GM18505 (cell line): ENCODE results near the gene MCUR1.
"Not testable (repeated sequence)": the region's sequence is repeated elsewhere in the genome, so short reads cannot be mapped to it uniquely, and the experiment has no call there.

Source experiments
- ATAC-seq: cut with Tn5 transposase; IDR thresholded peaks from one replicate; pipeline ENCODE4 v1.9.1; 2021; ENCODE audit not compliant: unreplicated experiment
- POLR2A ChIP-seq: IDR thresholded peaks from 4 replicates; pipeline ENCODE4 v1.6.1; 2011; ENCODE audit warnings: borderline replicate concordance; ENCODE audit not compliant: insufficient read depth, insufficient read length; ENCODE audit errors: extremely low read depth

The MCUR1 gene

GRCh38 chr6:13814176-13814937 lies at the start of gene MCUR1:
MCUR1 (minus strand) TSS chr6:13814557; CDS start chr6:13814429, 128 bp downstream.
- peak; percentile 82 for ATAC-seq
- TF ChIP-seq POLR2A, result peak; percentile 92

- TF ChIP-seq POLR2A, result no peak
- no peak for ATAC-seq
These were observed 49.4 kb upstream of the MCUR1 start for GRCh38 chr6:13863699-13864155.

GRCh38 chr6:13860556-13861185 lies 46.3 kb upstream of the MCUR1 start:
- not testable (repeated sequence) for ATAC-seq

- TF ChIP-seq POLR2A, result no peak
These were observed 45.7 kb upstream of the MCUR1 start for GRCh38 chr6:13859871-13860555.

GRCh38 chr6:13854716-13855250 lies 40.4 kb upstream of the MCUR1 start:
- no peak for ATAC-seq
- TF ChIP-seq POLR2A, result no peak

More at GRCh38 chr6:13859871-13860555, 45.7 kb upstream of the MCUR1 start:
- no peak for ATAC-seq

- TF ChIP-seq POLR2A, result no peak
- ATAC-seq, result no peak
These were observed 39.5 kb upstream of the MCUR1 start for GRCh38 chr6:13853871-13854270.

GRCh38 chr6:13851803-13852202 lies 37.4 kb upstream of the MCUR1 start:
- ATAC-seq, result no peak
- no peak for TF ChIP-seq POLR2A

- no peak for TF ChIP-seq POLR2A
- no peak for ATAC-seq
These were observed 37.0 kb upstream of the MCUR1 start for GRCh38 chr6:13851330-13851729.

- ATAC-seq, result not testable (repeated sequence)
These were observed 36.3 kb upstream of the MCUR1 start for GRCh38 chr6:13850690-13851089.

GRCh38 chr6:13848522-13849150 lies 34.3 kb upstream of the MCUR1 start:
- TF ChIP-seq POLR2A, result no peak
- no peak for ATAC-seq

- no peak for TF ChIP-seq POLR2A
These were observed 33.1 kb upstream of the MCUR1 start for GRCh38 chr6:13847326-13848050.

GRCh38 chr6:13846841-13847240 lies 32.5 kb upstream of the MCUR1 start:
- no peak for ATAC-seq
- no peak for TF ChIP-seq POLR2A

More at GRCh38 chr6:13847326-13848050, 33.1 kb upstream of the MCUR1 start:
- no peak for ATAC-seq
